ENCODE data around the gene KAT6B.

KAT6B gene

DNA sequence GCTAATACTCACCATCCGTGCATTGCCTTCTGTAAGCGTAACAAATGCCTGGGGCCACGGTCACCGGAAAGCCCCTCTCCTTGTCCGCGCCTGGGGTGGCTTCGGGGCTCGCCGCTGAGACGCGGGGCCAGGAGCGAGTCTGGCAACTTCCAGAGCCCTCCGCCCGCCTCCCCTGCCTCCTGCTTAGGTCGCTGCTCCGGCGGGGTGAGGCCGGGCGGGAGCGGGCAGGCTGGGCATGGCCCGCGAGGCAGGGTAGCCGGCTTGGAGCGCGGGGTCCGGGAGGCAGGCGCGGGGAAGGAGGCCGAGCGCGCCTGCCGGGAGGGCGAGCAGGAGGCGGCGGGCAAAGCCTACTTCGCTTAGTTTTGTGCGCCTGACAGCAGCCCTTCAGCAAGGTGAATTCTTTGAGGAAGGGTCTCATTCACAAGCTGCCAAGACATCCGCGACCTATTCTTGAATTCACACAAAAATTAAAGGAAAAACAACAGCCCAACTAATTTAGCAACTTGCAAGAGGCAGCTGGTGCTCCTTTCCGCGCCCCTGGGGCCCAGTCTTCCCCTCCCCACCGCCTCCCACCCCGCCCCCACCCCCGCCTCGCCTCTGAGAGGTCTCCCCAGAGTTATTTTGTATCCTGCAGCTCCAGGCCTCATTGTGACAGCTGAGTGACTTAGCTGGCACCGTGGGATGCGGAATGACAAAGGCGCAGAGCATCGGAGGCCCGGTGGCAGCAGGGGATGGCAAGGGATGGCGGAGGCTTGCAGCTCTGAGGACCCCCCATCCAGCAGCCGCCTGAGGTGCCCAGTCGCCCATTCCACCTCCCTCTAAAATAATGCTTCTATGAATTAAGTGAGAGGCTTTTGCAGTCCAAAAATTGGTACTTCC lies 12.8 kb upstream of the KAT6B start:
- Histone ChIP-seq H3K27ac (ENCODE audit: extremely low read depth, low read depth, low read length) (no peak overlapping the region), H3K4me1 (ENCODE audit: control insufficient read depth, insufficient read depth, low read length) (no peaks in the 10 kb centered on the region), H3K4me3 (ENCODE audit: low read depth, low read length) (no peak overlapping the region), H3K36me3 (ENCODE audit: control insufficient read depth in 2 of 2, insufficient read depth in 1 of 2, low read length in 2 of 2) (no peaks in the 10 kb centered on the region), H3K9me3 (ENCODE audit: control insufficient read depth, insufficient read depth, low read depth, low read length) (no peaks in the 10 kb centered on the region)
- ChIA-PET POLR2A (no interaction called here), CTCF (no interaction called here)
- TF ChIP-seq ZNF658 (tag by site-specific recombination; IDR thresholded peaks at IDR 0.05) (no peak), GFI1B (tag by site-specific recombination; IDR thresholded peaks at IDR 0.05) (no peak), WT1 (tag by site-specific recombination; IDR thresholded peaks at IDR 0.05) (no peak), ZNF221 (tag by site-specific recombination; IDR thresholded peaks at IDR 0.05; ENCODE audit: borderline replicate concordance) (no peak), ZNF654 (tag by site-specific recombination; IDR thresholded peaks at IDR 0.05; ENCODE audit: low read depth) (no peak), ZNF777 (tag by site-specific recombination; IDR thresholded peaks at IDR 0.05; ENCODE audit: borderline replicate concordance) (no peak), ZNF791 (tag by site-specific recombination; IDR thresholded peaks at IDR 0.05) (no peak), SALL2 (tag by site-specific recombination; IDR thresholded peaks at IDR 0.05; ENCODE audit: borderline replicate concordance) (no peak), ZNF292 (tag by site-specific recombination; IDR thresholded peaks at IDR 0.05; ENCODE audit: borderline replicate concordance, low read depth) (no peak), KLF1 (tag by site-specific recombination; IDR thresholded peaks at IDR 0.05) (no peak), ZNF530 (tag by site-specific recombination; IDR thresholded peaks at IDR 0.05; ENCODE audit: low read depth) (no peak), ZNF639 (tag by site-specific recombination; IDR thresholded peaks at IDR 0.05) (no peak)
- TF ChIP-seq, protein P1, sequence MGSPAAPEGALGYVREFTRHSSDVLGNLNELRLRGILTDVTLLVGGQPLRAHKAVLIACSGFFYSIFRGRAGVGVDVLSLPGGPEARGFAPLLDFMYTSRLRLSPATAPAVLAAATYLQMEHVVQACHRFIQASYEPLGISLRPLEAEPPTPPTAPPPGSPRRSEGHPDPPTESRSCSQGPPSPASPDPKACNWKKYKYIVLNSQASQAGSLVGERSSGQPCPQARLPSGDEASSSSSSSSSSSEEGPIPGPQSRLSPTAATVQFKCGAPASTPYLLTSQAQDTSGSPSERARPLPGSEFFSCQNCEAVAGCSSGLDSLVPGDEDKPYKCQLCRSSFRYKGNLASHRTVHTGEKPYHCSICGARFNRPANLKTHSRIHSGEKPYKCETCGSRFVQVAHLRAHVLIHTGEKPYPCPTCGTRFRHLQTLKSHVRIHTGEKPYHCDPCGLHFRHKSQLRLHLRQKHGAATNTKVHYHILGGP (tag by site-specific recombination; IDR thresholded peaks at IDR 0.05), result no peak
- TF ChIP-seq, protein P2, sequence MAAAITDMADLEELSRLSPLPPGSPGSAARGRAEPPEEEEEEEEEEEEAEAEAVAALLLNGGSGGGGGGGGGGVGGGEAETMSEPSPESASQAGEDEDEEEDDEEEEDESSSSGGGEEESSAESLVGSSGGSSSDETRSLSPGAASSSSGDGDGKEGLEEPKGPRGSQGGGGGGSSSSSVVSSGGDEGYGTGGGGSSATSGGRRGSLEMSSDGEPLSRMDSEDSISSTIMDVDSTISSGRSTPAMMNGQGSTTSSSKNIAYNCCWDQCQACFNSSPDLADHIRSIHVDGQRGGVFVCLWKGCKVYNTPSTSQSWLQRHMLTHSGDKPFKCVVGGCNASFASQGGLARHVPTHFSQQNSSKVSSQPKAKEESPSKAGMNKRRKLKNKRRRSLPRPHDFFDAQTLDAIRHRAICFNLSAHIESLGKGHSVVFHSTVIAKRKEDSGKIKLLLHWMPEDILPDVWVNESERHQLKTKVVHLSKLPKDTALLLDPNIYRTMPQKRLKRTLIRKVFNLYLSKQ (tag by site-specific recombination; IDR thresholded peaks at IDR 0.05; ENCODE audit: borderline replicate concordance), result no peak
- TF ChIP-seq, protein P3, sequence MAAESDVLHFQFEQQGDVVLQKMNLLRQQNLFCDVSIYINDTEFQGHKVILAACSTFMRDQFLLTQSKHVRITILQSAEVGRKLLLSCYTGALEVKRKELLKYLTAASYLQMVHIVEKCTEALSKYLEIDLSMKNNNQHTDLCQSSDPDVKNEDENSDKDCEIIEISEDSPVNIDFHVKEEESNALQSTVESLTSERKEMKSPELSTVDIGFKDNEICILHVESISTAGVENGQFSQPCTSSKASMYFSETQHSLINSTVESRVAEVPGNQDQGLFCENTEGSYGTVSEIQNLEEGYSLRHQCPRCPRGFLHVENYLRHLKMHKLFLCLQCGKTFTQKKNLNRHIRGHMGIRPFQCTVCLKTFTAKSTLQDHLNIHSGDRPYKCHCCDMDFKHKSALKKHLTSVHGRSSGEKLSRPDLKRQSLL (tag by site-specific recombination; IDR thresholded peaks at IDR 0.05), result no peak
- TF ChIP-seq, protein P4, sequence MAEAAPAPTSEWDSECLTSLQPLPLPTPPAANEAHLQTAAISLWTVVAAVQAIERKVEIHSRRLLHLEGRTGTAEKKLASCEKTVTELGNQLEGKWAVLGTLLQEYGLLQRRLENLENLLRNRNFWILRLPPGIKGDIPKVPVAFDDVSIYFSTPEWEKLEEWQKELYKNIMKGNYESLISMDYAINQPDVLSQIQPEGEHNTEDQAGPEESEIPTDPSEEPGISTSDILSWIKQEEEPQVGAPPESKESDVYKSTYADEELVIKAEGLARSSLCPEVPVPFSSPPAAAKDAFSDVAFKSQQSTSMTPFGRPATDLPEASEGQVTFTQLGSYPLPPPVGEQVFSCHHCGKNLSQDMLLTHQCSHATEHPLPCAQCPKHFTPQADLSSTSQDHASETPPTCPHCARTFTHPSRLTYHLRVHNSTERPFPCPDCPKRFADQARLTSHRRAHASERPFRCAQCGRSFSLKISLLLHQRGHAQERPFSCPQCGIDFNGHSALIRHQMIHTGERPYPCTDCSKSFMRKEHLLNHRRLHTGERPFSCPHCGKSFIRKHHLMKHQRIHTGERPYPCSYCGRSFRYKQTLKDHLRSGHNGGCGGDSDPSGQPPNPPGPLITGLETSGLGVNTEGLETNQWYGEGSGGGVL (tag by site-specific recombination; IDR thresholded peaks at IDR 0.05), result no peak

DNA sequence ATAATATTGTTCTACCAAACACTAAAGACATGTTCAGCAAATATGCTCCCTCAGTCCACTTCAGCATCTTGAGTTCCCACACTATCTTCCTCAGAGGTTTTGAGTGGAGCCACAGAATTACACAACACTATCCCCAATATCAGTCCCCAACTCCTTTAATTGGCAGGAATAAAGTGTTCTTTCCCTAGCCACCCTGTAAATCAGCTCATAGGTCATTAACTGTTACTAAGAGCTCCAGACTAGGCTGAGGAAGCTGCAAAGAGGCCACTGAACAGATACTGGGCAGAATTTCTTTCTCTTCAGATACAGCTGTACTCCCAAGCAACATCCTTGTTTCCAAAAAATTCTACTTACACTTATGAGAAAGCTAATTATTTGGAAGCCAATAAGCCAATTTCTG lies 11.6 kb upstream of the KAT6B start:
- H3K4me3 ChIP-seq (ENCODE audit: low read depth, low read length), result no peak overlapping the region
- ChIA-PET CTCF (no interaction called here), POLR2A (no interaction called here)
- no peaks in the 10 kb centered on the region for H3K4me1 ChIP-seq (ENCODE audit: control insufficient read depth, insufficient read depth, low read length)
- TF ChIP-seq ZNF248 (tag by site-specific recombination; IDR thresholded peaks at IDR 0.05) (no peak), ZNF366 (tag by site-specific recombination; conservative IDR thresholded peaks at IDR 0.05) (no peak), ZNF423 (tag by site-specific recombination; IDR thresholded peaks at IDR 0.05) (no peak), ZNF2 (tag by site-specific recombination; IDR thresholded peaks at IDR 0.05) (no peak), KLF8 (tag by site-specific recombination; IDR thresholded peaks at IDR 0.05) (no peak)
- H3K36me3 ChIP-seq (ENCODE audit: control insufficient read depth in 2 of 2, insufficient read depth in 1 of 2, low read length in 2 of 2), result no peaks in the 10 kb centered on the region
- no peak overlapping the region for H3K27ac ChIP-seq (ENCODE audit: extremely low read depth, low read depth, low read length)
- H3K9me3 ChIP-seq (ENCODE audit: control insufficient read depth, insufficient read depth, low read depth, low read length), result no peaks in the 10 kb centered on the region

Data from HEK293 (cell line).